SHP77 (cell line): ENCODE data around the gene COL1A2.

Source experiments
- DNase-seq, 2 experiments: peaks; one replicate each; lab custom pipeline; 2025; lab: John Stamatoyannopoulos, UW

The COL1A2 gene

GRCh38 chr7:94394437-94395140 is at the start of gene COL1A2:
Gene COL1A2, plus strand, starts transcription at chr7:94394895. Its CDS starts 137 bp downstream, at chr7:94395032.
- DNase-seq, result no peak

- DNase-seq, result no peak
These were observed 48.8 kb upstream of the COL1A2 start for GRCh38 chr7:94345907-94346306.

- no peak for DNase-seq
These were observed 46.6 kb upstream of the COL1A2 start for GRCh38 chr7:94348142-94348541.

GRCh38 chr7:94350734-94351133 is 44.0 kb upstream of the COL1A2 start:
- DNase-seq, result peak; percentile 68 to 82

GRCh38 chr7:94351703-94352102 is 43.0 kb upstream of the COL1A2 start:
- DNase-seq, result no peak

GRCh38 chr7:94352887-94353286 is 41.8 kb upstream of the COL1A2 start:
- no peak for DNase-seq

- no peak for DNase-seq
These were observed 39.7 kb upstream of the COL1A2 start for GRCh38 chr7:94354953-94355352.

GRCh38 chr7:94355454-94355853 is 39.2 kb upstream of the COL1A2 start:
- DNase-seq, result no peak

GRCh38 chr7:94357076-94357475 is 37.6 kb upstream of the COL1A2 start:
- DNase-seq, result no peak

GRCh38 chr7:94360926-94361325 is 33.8 kb upstream of the COL1A2 start:
- no peak for DNase-seq

GRCh38 chr7:94362276-94362675 is 32.4 kb upstream of the COL1A2 start:
- no peak for DNase-seq

- DNase-seq, result no peak
These were observed 29.9 kb upstream of the COL1A2 start for GRCh38 chr7:94364816-94365215.

- no peak for DNase-seq
These were observed 28.5 kb upstream of the COL1A2 start for GRCh38 chr7:94366163-94366562.

- no peak for DNase-seq
These were observed 27.9 kb upstream of the COL1A2 start for GRCh38 chr7:94366832-94367231.

GRCh38 chr7:94367949-94368348 is 26.7 kb upstream of the COL1A2 start:
- no peak for DNase-seq

- DNase-seq, result no peak
These were observed 26.3 kb upstream of the COL1A2 start for GRCh38 chr7:94368371-94368791.

- DNase-seq, result peak in 1 of 2 experiments; percentile 8
These were observed 20.5 kb upstream of the COL1A2 start for GRCh38 chr7:94374231-94374630.

GRCh38 chr7:94374721-94375566 is 19.8 kb upstream of the COL1A2 start:
- no peak for DNase-seq

GRCh38 chr7:94375691-94376090 is 19.0 kb upstream of the COL1A2 start:
- DNase-seq, result no peak

GRCh38 chr7:94376281-94376680 is 18.4 kb upstream of the COL1A2 start:
- no peak for DNase-seq

GRCh38 chr7:94378356-94378755 is 16.3 kb upstream of the COL1A2 start:
- no peak for DNase-seq

- DNase-seq, result no peak
These were observed 14.4 kb upstream of the COL1A2 start for GRCh38 chr7:94380264-94380663.

- no peak for DNase-seq
These were observed 12.6 kb upstream of the COL1A2 start for GRCh38 chr7:94382132-94382531.
